K562 (cell line): ENCODE measurements around the gene EFCAB12. TPM values are rescaled to one million over a fixed set of nuclear protein-coding genes. Genes with fewer than 3 reads are reported as not detected.
A peak's percentile ranks its signal among the peaks of the same experiment; 100 is the strongest.

ENCODE experiments used
- CBFA2T2 ChIP-seq: fragments of 450-650 bp; conservative IDR thresholded peaks from 2 replicates; pipeline ENCODE4 v1.6.1; 2017; ENCODE audit warnings: mild to moderate bottlenecking
- CEBPB ChIP-seq: fragments of 450-650 bp; IDR thresholded peaks from 2 replicates; pipeline ENCODE4 v1.6.1; 2016; ENCODE audit warnings: missing genetic modification characterization, missing compliant biosample characterization
- CTCFL ChIP-seq: IDR thresholded peaks from 2 replicates; pipeline ENCODE4 v1.6.1; 2011; ENCODE audit warnings: borderline replicate concordance, low read depth, mild to moderate bottlenecking, moderate library complexity, low read length; ENCODE audit not compliant: insufficient read depth, poor library complexity, severe bottlenecking
- CXXC5 ChIP-seq: fragments of 250-450 bp; sonication (Bioruptor Pico); IDR thresholded peaks from 2 replicates; pipeline ENCODE4 v1.8.0; 2022; ENCODE audit warnings: inconsistent platforms, mild to moderate bottlenecking, moderate library complexity
- DIDO1 ChIP-seq: fragments of 450-650 bp; IDR thresholded peaks from 2 replicates; pipeline ENCODE4 v1.6.1; 2016; ENCODE audit warnings: low read depth, missing biosample characterization, missing genetic modification characterization
- GATA2 ChIP-seq: sonication (generic); formaldehyde crosslinking; IDR thresholded peaks from 2 replicates; pipeline ENCODE4 v1.4.0; 2020; ENCODE audit warnings: mild to moderate bottlenecking, missing genetic modification reagents
- HMBOX1 ChIP-seq: sonication (generic); IDR thresholded peaks from 2 replicates; pipeline ENCODE4 v1.6.1; 2016
- HOXB6 ChIP-seq: fragments of 250-450 bp; sonication (Bioruptor Pico); IDR thresholded peaks from 2 replicates; pipeline ENCODE4 v1.5.1; 2022; ENCODE audit warnings: mild to moderate bottlenecking, borderline replicate concordance
- IFI16 ChIP-seq: fragments of 250-450 bp; sonication (Bioruptor Pico); IDR thresholded peaks from 2 replicates; pipeline ENCODE4 v2.1.2; 2022; ENCODE audit warnings: mild to moderate bottlenecking, inconsistent platforms
- MEF2A ChIP-seq: IDR thresholded peaks from 2 replicates; pipeline ENCODE4 v1.6.1; 2011; ENCODE audit warnings: low read depth, mild to moderate bottlenecking, low read length, moderate library complexity; ENCODE audit not compliant: control insufficient read depth
- NCOA2 ChIP-seq, 2 experiments: fragments of 450-650 bp; IDR thresholded peaks; 2 replicates each; pipeline ENCODE4 v1.6.1; 2018; ENCODE audit warnings: mild to moderate bottlenecking in 2 of 2, moderate library complexity in 1 of 2; ENCODE audit not compliant: partially characterized antibody in 2 of 2
- POLR2AphosphoS5 ChIP-seq: IDR thresholded peaks from 2 replicates; pipeline ENCODE4 v1.6.1; 2011; ENCODE audit warnings: mild to moderate bottlenecking, low read depth, low read length, moderate library complexity; ENCODE audit not compliant: control insufficient read depth, insufficient read depth
- SMC3 ChIP-seq: conservative IDR thresholded peaks from 2 replicates; pipeline ENCODE4 v1.6.1; 2011; ENCODE audit warnings: low read depth, low read length, improper control_type of control experiment; ENCODE audit not compliant: insufficient read depth
- SOX6 ChIP-seq: fragments of 450-650 bp; IDR thresholded peaks from 2 replicates; pipeline ENCODE4 v1.6.1; 2014; ENCODE audit warnings: mild to moderate bottlenecking
- polyA plus RNA-seq, 8 experiments: library from polyadenylated mRNA; depleted of rRNA in 4 of 8; stranded (reverse) in 5 of 8; unstranded in 3 of 8; fragments of >200 nt; fragmentation: Nextera tagmentation in 2 of 8; fragmentation: Illumina TruSeq in 1 of 8; extraction: Ambion mirVana in 2 of 8; extraction: Trizol in 1 of 8; gene quantifications; 2 replicates each; pipeline versions ENCODE4 v1.2.1 to v1.2.3, GENCODE V29; 2011 to 2014; ENCODE audit warnings: inconsistent platforms in 1 of 8, missing spikeins in 1 of 8
- total RNA-seq, 7 experiments: library from RNA; depleted of rRNA in 6 of 7; stranded (reverse); fragments of >200 nt in 6 of 7; fragmentation: Illumina TruSeq in 2 of 7; extraction: Trizol in 2 of 7; gene quantifications; 2 replicates each; pipeline versions ENCODE4 v1.2.1 to v1.2.3, GENCODE V29; 2011 to 2021; ENCODE audit warnings: low replicate concordance in 1 of 7
- TF ChIP-seq, protein P1 (sequence below): fragments of 250-450 bp; sonication (Bioruptor Pico); IDR thresholded peaks from 2 replicates; pipeline ENCODE4 v1.5.1; 2021; ENCODE audit warnings: mild to moderate bottlenecking
- TF ChIP-seq, protein P2 (sequence below): sonication (generic); formaldehyde crosslinking; IDR thresholded peaks from 2 replicates; pipeline ENCODE4 v1.9.0; 2022; ENCODE audit warnings: mild to moderate bottlenecking, missing genetic modification reagents
- TF ChIP-seq, protein P3 (sequence below): fragments of 200-800 bp; sonication (Bioruptor generic); IDR thresholded peaks from 2 replicates; pipeline ENCODE4 v1.6.1; 2016; ENCODE audit warnings: missing genetic modification characterization, missing compliant biosample characterization

EFCAB12 gene
- total and polyA plus RNA-seq, 9 of the 15 experiments (the other 6 are each of a cell fraction or from before 2014, with no cell fraction given): 0.08 to 0.95 (median 0.56) TPM; not detected in 1

DNA sequence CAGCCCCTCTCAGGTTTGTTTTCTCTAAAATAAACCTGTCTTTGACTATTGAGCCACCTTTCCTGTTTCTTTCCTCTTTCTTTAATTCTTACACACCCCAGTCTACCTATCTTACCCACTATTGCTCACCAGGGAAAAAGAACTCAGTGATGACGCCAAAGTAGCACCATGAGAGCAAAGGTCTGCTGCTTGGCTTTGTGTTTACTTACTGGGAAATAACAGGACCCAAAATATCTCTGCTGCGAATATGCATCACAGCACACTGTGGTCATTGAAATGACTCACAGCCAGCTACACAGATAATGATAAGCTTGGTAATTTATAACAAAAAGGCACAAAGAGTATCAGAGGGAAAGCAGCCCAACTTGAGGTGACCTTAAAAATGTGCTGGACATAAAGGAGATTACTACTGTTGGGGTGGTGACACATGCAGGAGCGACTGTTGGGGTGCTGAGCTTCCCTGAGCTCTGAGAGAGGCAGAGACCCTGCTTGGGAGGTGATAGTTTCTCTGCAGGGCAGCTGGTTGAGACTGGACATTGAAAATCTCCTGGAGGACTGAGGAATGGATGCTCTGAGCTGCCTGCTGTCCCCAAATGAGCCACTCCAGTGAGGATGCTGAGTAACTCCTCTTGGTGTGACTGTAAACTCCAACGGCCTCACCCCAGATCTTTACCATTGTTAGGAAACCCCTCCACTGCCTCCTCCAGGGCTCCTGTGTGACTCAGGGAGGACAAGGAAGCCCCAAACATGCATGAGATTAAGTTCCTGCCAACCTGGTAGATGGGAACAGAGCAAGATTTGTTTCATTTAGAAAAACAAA is 14.5 kb downstream of the EFCAB12 start (continued):
- TF ChIP-seq, protein P1, sequence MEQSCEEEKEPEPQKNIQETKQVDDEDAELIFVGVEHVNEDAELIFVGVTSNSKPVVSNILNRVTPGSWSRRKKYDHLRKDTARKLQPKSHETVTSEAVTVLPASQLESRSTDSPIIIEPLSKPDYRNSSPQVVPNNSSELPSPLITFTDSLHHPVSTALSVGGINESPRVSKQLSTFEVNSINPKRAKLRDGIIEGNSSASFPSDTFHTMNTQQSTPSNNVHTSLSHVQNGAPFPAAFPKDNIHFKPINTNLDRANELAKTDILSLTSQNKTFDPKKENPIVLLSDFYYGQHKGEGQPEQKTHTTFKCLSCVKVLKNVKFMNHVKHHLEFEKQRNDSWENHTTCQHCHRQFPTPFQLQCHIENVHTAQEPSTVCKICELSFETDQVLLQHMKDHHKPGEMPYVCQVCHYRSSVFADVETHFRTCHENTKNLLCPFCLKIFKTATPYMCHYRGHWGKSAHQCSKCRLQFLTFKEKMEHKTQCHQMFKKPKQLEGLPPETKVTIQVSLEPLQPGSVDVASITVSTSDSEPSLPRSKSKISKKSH (CRISPR knock-in tag): no peak
- TF ChIP-seq HOXB6 (CRISPR knock-in tag): no peak
- peak; percentile 51; the same call in 1 of the 2 replicates for TF ChIP-seq GATA2 (CRISPR knock-in tag)
- TF ChIP-seq POLR2AphosphoS5: peak; percentile 61
- TF ChIP-seq SOX6: peak; percentile 9; the same call in 1 of the 2 replicates
- peak; percentile 84 for TF ChIP-seq CBFA2T2
- no peak for TF ChIP-seq SMC3
- TF ChIP-seq CXXC5: no peak
- TF ChIP-seq HMBOX1: peak; percentile 51
- TF ChIP-seq NCOA2 (IDR thresholded peaks at IDR 0.05; ENCODE audit: partially characterized antibody in 2 of 2): peak in 1 of 2 experiments; percentile 46
- TF ChIP-seq, protein P2, sequence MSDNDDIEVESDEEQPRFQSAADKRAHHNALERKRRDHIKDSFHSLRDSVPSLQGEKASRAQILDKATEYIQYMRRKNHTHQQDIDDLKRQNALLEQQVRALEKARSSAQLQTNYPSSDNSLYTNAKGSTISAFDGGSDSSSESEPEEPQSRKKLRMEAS (CRISPR knock-in tag): no peak
- TF ChIP-seq, protein P3, sequence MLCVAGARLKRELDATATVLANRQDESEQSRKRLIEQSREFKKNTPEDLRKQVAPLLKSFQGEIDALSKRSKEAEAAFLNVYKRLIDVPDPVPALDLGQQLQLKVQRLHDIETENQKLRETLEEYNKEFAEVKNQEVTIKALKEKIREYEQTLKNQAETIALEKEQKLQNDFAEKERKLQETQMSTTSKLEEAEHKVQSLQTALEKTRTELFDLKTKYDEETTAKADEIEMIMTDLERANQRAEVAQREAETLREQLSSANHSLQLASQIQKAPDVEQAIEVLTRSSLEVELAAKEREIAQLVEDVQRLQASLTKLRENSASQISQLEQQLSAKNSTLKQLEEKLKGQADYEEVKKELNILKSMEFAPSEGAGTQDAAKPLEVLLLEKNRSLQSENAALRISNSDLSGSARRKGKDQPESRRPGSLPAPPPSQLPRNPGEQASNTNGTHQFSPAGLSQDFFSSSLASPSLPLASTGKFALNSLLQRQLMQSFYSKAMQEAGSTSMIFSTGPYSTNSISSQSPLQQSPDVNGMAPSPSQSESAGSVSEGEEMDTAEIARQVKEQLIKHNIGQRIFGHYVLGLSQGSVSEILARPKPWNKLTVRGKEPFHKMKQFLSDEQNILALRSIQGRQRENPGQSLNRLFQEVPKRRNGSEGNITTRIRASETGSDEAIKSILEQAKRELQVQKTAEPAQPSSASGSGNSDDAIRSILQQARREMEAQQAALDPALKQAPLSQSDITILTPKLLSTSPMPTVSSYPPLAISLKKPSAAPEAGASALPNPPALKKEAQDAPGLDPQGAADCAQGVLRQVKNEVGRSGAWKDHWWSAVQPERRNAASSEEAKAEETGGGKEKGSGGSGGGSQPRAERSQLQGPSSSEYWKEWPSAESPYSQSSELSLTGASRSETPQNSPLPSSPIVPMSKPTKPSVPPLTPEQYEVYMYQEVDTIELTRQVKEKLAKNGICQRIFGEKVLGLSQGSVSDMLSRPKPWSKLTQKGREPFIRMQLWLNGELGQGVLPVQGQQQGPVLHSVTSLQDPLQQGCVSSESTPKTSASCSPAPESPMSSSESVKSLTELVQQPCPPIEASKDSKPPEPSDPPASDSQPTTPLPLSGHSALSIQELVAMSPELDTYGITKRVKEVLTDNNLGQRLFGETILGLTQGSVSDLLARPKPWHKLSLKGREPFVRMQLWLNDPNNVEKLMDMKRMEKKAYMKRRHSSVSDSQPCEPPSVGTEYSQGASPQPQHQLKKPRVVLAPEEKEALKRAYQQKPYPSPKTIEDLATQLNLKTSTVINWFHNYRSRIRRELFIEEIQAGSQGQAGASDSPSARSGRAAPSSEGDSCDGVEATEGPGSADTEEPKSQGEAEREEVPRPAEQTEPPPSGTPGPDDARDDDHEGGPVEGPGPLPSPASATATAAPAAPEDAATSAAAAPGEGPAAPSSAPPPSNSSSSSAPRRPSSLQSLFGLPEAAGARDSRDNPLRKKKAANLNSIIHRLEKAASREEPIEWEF (CRISPR knock-in tag): no peak
- no peak for TF ChIP-seq IFI16
- no peak for TF ChIP-seq CEBPB
- no peak for TF ChIP-seq DIDO1
- no peak for TF ChIP-seq CTCFL
- TF ChIP-seq MEF2A: peak; percentile 69
